ENCODE results near the gene DOCK10.
A peak's percentile ranks its signal among the peaks of the same experiment; 100 is the strongest.

DOCK10 gene

DNA sequence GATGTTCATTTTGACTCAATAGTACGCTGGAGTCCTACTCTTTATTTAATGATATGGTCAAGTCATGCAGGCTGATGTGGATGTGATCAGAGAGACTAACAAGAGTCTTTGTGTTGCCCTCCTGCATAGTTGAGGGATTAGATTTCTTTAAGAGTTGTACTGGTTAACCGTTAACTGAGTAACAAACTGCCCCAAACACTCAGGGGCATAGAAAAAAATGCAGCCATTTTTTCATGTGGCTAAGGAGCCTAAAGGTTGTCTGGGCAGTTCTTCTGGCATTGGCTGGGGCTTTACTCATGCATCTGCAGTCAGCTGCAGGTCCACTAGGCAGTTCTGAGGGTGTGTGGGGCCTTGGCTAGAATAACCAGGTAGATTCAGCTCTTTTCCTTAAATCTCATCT lies 32.5 kb downstream of the DOCK10 start:
- DNase-seq: no peak

DNA sequence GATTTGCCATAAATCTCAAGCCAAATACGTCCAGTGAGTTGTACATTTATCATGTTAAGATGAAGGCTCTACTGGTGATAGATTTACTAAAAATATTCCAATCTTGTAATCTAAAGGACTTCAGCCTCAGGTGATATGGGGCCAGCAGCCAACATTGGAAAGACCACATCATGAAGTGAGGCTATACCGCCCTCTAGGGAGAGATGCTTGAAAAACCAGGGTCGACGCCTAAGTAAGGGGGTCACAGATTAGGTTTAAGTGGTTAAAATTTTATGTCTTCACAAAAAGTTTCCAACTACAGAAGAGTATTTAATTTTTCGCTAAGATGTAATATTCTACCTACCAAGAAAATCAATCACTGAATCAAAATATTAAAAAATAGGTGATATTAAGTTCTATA lies 33.3 kb downstream of the DOCK10 start:
- DNase-seq: peak; percentile 31

DNA sequence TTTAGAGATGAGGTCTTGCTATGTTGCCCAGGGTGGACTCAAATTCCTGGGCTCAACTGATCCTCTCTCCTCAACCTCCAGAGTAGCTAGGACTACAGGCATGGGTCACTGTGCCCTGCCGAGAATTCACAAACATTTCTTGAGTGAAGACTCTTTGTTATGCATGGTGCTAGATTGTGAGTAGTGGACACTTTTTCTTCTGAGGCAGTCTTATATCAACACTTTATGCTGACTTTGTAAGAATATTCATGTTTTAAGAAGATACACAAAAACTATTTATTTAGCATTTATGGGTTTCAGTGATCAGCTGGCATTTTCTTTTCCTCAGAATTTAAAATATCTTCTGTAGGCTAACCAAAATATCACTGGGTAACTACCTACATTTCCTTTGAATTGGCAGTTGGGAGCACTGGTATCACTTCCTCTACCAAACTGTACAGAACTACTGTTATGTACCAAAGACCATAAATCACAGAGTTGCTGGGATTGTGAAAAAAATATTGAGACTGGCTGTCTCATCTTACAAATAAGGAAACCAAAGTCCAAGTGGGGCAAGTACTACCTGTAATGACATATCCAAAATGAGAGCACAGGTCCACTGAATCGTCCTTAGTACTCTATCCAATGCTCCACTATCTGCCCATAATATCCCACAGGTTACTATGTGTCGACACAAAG lies 34.0 kb downstream of the DOCK10 start:
- no peak for DNase-seq

DNA sequence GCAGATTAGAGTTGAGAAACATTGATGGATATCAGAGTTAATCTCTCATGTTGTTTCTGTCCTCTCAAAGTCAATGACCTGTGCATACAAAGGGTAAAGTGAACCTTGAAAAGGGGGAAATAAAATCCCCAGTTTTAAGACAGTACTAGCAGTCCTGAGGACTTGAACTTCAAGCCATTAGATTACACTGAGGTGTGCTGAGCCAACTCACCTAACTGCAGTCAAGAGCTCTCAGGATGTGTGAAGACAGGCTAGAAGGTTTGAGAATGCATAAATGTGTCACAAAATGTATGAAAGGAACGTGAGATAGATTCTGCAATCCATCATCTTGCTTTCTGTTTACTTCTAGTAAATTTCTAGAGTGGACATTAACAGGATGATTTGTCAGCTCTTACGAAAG lies 35.5 kb downstream of the DOCK10 start:
- no peak for DNase-seq

DNA sequence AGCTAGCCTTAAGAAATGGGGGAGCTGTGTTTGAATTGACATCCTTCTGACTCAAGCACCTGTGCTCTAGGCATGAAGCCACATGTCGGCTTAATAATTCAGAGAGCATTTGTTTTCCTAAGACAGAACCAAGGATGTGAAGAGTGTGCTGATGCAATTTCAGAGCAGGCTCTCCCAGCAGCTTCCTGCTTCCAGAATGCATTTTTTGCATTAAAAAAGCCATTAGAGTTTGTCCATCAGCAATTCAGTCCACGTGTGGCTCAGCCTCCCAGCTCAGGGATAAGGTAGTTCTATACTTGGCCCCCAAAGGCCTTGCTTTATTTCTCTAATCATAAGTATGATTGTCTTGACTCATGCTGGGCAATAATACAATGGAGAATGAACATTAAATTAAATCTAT lies 37.7 kb downstream of the DOCK10 start:
- no peak for DNase-seq

DNA sequence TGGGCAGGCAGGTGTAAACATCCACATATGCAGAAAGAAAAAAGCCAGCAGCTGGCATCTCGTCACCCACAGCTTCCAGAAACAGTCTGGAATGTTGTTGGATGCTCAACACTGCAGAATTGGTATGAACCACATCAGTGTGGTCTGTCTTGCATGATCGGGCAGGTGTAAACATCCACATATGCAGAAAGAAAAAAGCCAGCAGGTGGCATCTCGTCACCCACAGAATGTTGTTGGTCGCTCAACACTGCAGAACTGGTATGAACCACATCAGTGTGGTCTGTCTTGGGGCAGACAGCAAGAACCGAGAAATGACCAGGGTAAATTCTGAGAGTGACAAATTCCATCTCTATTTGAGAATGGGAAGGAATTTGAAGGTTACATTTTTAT lies 39.6 kb downstream of the DOCK10 start:
- DNase-seq: peak; percentile 35

DNA sequence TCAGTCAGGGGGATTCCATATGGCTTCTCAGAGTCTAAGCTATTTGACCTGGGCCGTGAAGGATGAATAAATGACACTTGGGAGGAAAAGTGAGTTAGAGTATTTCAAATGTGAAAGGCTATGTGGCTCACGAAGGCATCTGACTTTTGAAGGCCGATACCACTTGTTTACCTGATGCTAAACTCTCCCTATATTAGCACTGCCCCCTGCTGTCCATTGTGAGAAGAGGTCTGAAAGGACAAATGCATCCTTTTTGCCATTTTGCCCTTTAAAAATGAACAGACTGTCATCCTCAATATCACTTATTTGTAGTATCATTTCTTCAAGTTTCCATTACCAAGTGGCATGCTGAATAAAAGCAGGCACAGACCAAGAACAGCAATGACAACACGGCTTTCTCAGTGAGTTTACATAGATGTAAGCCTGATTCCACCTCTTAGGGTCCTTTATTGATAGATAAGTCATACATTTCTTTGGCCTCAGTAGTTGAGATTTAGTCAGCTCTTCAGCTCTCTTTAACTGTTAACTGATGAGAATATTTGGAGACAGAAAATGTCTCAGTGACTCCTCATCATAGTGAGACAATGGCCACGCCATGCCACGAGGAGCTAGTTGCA lies 40.1 kb downstream of the DOCK10 start:
- peak; percentile 80 for DNase-seq

DNA sequence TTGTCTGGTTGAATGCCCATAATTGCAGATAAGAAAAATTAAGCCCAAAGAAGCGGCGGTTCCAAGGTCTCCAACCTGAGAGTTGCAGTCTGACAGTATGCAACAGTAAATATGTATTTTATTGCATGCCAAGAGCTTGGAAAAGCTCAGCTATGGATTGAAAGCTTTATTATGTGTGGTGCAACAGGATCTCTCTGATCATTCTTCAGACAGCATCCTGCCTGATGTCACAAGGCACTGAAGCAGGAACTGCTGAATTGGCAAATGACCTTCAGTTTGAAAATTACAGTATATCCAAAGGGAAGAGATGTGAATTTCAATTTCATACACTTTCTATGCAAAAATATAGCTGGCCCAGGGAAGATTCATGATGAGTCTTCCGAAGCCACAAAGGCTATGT lies 42.5 kb downstream of the DOCK10 start:
- DNase-seq: no peak

DNA sequence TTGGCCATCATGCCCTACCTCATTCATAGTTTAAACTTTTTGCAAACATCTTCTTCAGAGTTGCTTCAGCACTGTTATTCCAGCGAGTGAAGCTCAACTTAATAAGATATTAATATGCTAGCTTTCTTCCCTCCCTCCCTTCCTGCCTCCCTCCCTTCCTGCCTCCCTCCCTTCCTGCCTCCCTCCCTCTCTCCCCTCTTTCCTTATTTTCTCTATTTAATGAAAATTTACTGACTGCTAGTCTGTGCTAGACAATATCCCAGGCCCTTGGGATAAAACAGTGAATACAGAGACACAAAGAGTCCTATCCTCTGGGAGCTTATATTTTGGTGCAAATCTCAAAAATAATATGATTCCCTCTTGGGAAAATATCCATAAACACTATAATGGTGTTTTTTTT lies 42.9 kb downstream of the DOCK10 start:
- DNase-seq: no peak

DNA sequence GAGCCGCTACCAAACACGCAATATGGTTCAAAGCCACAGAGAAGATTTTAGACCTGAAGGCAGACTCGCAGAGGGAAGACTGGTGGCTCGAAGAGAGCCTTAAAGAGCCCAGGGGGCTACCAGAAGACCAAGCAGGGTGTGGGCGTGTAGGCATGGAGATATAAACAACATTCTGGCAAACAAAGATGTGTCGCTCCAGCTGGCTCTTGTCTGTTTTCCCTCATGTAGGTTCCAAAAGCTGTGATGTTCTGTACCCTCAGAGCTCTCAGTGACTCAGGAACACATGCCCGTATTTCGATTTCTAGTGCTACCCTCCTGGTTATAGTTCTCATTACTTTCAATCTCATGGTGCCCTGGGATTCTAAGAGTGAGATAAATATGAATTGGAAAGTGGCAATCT lies 44.5 kb downstream of the DOCK10 start:
- no peak for DNase-seq

DNA sequence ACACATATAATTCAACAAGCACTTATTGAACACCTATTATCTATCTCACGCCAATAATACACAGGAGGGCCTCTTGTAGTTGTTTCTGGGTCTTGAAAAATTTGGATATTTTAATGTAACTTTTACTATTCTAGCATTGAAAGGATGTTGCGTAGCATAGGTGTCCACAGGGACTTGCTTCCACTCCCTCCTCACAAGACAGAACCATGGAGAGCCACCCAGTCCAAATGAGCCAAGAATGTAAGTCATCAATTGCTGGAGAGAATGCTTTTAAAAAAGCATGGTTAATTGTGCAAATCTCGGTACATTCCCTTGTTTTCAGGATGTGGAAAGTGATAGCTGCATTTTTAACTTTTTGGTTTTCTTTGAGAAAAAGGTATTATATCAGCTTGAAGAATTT lies 46.8 kb downstream of the DOCK10 start:
- no peak for DNase-seq

DNA sequence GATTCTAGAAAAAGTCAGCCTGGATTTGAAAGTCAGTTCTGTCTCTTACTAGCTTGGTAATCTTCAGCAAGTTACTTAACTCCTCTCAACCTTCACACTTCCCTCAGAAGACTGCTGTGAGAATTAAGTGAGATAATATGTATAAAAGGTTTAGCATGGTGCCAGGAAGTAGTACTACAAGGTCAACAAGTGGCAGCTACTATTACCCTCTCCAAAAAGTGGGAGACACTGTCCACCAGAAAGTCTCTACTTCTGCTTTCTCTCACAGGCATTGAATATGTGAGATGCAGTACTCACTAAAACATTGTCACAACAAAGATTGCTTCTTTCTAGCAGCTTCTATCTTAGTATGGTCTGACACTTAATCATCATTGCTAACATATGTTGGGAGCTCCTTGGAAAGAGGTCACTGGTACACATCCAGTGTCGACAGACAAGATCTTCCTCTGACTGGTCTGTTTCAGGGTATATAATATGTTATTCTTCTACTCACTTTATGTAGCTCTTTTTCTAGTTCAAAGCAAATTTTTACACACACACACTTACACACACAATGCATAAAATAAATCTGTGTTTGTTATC lies 47.9 kb downstream of the DOCK10 start:
- DNase-seq: no peak

DNA sequence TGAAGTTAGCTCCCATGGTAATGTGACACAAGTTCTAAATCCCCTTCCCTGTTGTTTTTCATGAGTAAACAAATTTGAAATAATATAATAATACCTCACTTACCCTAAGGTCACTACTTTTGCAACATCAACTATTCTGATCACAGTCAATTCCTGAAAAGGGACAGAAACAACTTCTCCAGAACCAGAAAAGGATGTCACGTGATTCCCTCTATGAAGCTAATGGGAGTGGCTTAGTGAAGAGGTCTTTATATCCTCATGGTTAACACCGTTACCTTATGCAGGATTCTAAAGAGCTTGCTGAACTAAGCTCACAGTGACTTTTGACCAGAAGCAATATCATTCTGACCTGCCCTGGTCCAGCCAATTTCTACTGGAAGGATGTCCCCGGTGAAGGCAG lies 51.6 kb downstream of the DOCK10 start:
- DNase-seq: no peak

DNA sequence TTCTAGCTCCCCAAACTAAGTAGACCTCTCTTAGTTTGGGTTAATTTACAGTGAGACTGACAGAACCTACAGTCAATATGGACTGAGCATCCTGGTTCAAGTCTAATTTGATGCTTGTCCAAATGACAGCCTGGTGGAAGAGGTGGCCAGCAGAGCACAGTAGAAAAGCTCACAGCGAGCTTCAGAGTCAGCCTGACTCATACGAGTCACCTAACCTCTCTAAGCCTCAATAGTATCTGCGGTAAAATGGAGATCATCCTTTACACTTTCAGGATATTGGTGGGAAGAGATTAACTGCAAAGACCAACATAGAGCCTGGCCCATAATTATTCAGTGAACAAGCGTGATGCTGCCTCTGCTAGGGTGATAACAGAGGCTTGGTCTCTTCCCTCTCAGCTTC lies 54.5 kb downstream of the DOCK10 start:
- no peak for DNase-seq

DNA sequence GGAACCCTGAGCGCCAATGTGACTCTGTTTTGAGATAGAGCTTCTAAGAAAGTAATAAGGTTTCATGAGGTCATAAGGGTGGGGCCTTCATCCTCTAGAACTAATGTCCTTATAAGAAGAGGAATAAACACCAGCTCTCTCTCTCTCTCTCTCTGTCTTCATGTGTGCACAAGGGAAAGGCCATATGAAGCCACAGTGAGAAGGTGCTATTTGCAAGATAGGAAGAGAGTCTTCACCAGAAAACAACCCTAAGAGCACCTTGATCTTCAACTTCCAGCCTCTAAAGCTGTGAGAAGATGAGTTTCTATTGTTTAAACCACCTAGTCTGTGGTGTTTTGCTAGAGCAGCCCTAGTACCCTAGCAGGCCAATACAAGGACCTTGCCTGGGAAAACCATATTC lies 55.8 kb downstream of the DOCK10 start:
- no peak for DNase-seq

DNA sequence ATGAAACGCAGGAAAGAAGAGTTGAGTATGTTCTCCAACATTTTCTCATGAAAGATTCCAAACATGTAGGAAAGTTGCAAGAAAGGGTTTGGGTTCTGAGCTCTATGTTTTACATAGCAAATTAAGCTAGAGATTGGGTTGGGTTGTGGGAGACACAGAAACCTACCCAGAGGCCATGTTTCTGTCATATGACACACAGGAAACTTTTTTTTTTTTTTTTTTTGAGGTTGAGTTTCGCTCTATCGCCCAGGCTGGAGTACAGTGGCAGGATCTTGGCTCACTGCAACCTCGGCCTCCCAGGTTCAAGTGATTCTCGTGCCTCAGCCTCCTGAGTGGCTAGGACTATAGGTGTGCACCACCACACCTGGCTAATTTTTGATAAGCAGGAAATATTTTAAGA lies 57.6 kb downstream of the DOCK10 start:
- DNase-seq: no peak

DNA sequence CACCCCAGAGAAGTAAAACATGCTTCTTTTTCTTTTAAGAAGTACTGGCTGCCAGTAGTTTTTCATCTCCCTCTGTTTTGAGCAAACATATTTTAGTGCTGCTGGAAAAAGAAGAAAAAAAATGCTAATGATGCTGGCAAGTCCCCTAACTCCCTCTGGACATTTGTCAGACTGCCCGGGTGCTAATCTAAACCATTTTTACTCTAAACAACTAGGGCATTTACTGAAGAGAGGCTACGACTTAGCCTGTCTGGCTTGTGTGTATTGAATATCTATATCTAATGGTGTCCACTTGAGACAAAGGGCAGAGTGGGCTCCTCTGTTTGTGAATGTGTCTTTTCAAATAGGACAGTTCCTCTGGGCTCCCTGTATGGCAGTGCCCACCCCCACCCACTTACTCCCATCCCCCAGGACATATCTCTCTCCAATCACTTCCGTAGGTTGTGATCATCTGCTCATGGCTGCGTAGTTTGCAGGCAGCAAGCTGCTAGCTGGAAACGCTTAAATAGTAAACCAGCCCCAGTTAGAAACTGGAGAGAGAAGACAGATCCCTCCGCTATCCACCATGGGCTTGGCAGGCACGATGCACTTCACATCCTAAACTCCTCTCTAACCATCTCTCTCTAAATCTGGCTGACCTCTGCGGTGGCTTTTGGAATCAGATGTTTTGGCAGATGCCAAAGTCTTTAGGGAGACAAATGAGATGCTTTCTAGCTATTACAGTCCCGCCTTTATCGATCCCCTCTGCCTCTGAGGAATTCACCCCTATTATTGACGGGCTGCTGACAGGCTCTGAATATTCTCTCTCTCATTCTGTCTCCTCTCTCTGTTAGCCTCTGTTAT lies 58.3 kb downstream of the DOCK10 start:
- DNase-seq: no peak

DNA sequence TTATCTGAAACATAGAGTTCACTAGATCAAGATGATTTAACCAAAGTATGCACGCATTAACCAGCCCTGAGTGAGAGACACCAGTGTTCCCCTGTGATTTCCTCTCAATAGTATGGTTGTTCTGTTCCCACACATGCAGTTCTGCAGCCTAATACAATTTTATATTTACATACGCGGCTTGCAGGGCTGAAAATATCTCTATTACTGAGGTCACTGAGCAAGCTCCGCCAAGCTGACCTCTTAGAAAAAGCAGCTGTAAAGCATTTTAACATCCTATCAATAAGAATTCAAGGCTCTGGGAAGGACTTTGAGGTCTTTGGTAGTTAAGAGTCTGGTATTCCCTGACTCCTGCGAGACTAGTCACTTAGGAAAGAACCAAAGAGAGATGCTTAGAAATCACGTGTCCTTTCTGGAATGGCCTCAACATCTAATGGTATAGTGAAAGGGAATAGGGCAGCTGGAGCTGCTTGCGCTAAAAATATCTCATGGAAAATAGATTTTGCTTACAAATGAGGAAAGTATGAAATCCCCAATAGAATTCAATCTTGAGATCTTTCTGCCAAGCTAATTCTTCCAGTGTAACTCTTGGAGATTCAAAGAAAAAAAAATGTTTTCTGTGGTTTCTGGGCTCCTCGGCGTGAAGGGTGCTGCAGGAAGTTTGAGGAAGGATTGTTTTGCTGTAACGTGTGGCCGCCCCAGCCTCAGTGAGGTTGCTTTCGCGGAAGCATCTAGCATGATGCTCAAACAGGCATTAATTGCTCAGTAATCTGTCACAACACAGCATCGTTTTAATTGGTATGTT lies 59.2 kb downstream of the DOCK10 start:
- no peak for DNase-seq

DNA sequence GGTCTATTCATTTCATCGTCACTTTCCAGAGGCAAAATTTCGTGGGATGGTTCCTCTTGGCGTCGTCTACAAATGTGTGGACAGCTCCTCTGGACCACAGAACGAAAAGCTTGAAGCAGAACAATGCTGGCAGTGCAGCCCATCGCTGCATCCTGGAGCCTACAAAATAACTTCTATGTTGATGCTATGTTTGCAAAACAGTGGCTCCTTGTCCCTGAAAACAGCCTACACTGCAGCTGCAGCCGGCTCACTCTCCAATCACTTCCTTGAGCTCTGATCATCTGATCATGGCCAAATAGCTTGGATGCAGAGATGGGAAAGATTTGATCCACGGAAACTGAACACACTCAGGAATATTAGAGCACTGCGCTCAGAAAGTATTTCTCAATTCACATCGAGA lies 60.0 kb downstream of the DOCK10 start:
- DNase-seq: no peak

DNA sequence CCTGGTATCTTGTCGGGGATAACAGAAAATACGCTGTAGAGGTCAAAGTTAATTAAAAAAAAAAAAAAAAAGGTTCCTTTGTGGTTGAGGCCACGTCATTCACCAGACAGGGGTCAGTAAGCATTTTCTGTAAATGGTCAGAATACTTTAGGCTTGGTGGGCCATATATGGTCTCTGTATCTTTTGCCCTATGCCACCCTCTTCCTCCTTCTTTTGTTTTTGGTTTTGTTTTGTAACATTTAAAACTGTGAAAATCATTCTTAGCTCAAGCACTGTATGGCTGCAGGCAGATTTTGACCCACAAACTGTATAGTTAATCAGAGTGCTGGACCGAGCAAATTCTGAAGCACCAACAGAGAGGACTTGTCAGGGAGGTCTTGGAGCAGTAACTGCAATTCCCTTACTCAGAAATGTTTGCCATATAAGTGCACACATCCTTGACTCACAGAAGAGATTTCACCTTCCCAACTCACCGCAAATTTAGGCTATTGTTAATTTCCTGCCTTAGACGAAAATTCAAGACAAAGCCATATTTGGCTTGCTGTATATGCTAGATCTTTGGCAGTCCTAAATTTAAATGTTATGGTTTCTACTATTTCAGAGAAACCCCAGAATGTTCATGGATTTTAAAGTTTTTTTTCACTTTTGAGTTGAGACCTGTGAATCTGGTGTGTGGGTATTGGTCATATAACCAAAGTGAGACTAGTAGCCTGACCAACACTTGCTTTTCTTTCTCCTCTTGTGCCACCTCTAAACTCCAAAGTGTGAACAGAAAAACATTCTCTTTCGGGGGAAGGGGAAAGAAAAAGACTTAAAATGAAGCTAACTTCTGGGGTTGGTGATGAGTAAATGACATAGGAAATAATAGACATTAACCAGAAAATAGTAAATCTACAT lies 65.4 kb downstream of the DOCK10 start:
- DNase-seq: no peak

DNA sequence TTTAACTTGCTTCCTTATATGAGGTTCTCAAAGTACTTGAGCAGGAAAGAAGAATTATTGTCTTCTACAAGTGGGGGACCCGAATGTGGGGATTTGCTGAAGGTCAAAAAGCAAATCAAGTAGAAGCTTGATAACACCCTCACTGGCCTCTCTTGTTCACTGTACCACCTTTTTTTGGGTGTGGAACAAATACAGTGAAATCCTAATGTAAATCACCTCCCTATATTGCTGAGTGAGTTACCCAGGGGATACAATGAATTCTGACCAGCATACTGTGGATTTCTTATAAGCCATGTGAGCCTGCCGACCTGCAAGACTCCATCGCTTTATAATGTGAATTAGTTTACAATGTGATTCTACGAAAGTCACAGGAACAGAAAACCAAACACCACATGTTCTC lies 66.5 kb downstream of the DOCK10 start:
- no peak for DNase-seq
